AG09309 (cell line): Measurements from ENCODE around the gene UROD.
"Not testable (repeated sequence)": the region's sequence is repeated elsewhere in the genome, so short reads cannot be mapped to it uniquely, and the experiment has no call there.

ENCODE experiments used
- DNase-seq: peaks from one replicate; pipeline ENCODE4 v3.0.0-alpha.2; 2010; ENCODE audit warnings: low read depth
- H3K4me3 ChIP-seq: 2 replicates; pipeline ENCODE4 v1.5.1; 2011; ENCODE audit warnings: mild to moderate bottlenecking, low read depth, low read length, moderate library complexity; ENCODE audit not compliant: control insufficient read depth
- CTCF ChIP-seq: IDR thresholded peaks from 2 replicates; pipeline ENCODE4 v1.5.1; 2011; ENCODE audit warnings: mild to moderate bottlenecking, low read depth, low read length, inconsistent platforms; ENCODE audit not compliant: insufficient read depth, control insufficient read depth; ENCODE audit errors: missing control alignments

UROD gene

GRCh38 chr1:45057542-45057941 is 45.5 kb downstream of the UROD start:
- no peak for DNase-seq
- no peak overlapping the region for H3K4me3 ChIP-seq
- no peak for TF ChIP-seq CTCF

- no peak for DNase-seq
- no peak overlapping the region for H3K4me3 ChIP-seq
- TF ChIP-seq CTCF = no peak
Observed at GRCh38 chr1:45059829-45060228, 47.8 kb downstream of the UROD start.

GRCh38 chr1:45062463-45062862 is 50.4 kb downstream of the UROD start:
- H3K4me3 ChIP-seq, DNase-seq: not testable (repeated sequence)

- no peak for TF ChIP-seq CTCF
- no peak overlapping the region for H3K4me3 ChIP-seq
- no peak for DNase-seq
Observed at GRCh38 chr1:45065083-45065482, 53.0 kb downstream of the UROD start.
